Measurements from ENCODE around the gene FOXP1. TPM values are rescaled to one million over a fixed set of nuclear protein-coding genes. Genes with fewer than 3 reads are reported as not detected.
A peak's percentile ranks its signal among the peaks of the same experiment; 100 is the strongest.

The FOXP1 gene
- total and polyA plus RNA-seq, 2 of the 8 experiments (the other 6 are each of a cell fraction or from before 2014, with no cell fraction given), result 13.9 to 25.4 TPM

GRCh38 chr3:71006810-71007785, 576.4 kb downstream of the FOXP1 start:
- Histone ChIP-seq H3K27ac (ENCODE audit: low read depth, low read length) (no peak overlapping the region), H3K4me2 (ENCODE audit: insufficient read depth in 1 of 2, low read depth in 2 of 2, low read length in 2 of 2) (peak overlapping the region; percentile 18 to 37; a peak in 2 of 4 replicates), H4K20me1 (replicated peaks in 1 of 2; ENCODE audit: control insufficient read depth in 1 of 2, insufficient read depth in 2 of 2, low read length in 2 of 2) (peaks cover 0 to 2% of the 10 kb centered on the region in 2 experiments), H3K18ac (ENCODE audit: extremely low read depth, low read length) (no peak overlapping the region; the same call in 1 of the 2 replicates), H3K27me3 (replicated peaks in 1 of 4; ENCODE audit: control insufficient read depth in 3 of 4, extremely low read depth in 1 of 4, insufficient read depth in 3 of 4, low read length in 3 of 4) (peaks cover 4 to 12% (median 6%) of the 10 kb centered on the region in 4 experiments; a peak in 5 of 7 replicates), H4K5ac (ENCODE audit: insufficient read length, low read depth, low read length) (no peak overlapping the region), H2AFZ (ENCODE audit: low read length) (no peak overlapping the region), H4K91ac (replicated peaks; ENCODE audit: insufficient read length, low read length) (no peak overlapping the region), H2BK20ac (ENCODE audit: low read length) (no peak overlapping the region), H3K79me2 (ENCODE audit: control insufficient read depth in 1 of 2, insufficient read depth in 2 of 2, low read length in 2 of 2) (peaks cover 0 to 3% of the 10 kb centered on the region in 2 experiments; a peak in 1 of 4 replicates), H2BK12ac (ENCODE audit: low read depth, low read length) (no peak overlapping the region), H3K56ac (replicated peaks; ENCODE audit: insufficient read length, low read depth, low read length) (no peak overlapping the region), H2BK15ac (ENCODE audit: low read length) (no peak overlapping the region), H3K4me3 (ENCODE audit: extremely low read depth in 1 of 4, insufficient read depth in 2 of 4, low read depth in 3 of 4, low read length in 4 of 4) (no peak overlapping the region), H3K4ac (replicated peaks; ENCODE audit: insufficient read length, low read depth, low read length) (no peak overlapping the region), H2BK5ac (ENCODE audit: low read depth, low read length) (no peak overlapping the region), H2BK120ac (replicated peaks; ENCODE audit: low read depth, low read length) (no peak overlapping the region), H3K23ac (ENCODE audit: insufficient read length) (no peak overlapping the region), H3K36me3 (ENCODE audit: control insufficient read depth in 2 of 4, insufficient read depth in 4 of 4, low read length in 3 of 4) (no peaks in the 10 kb centered on the region), H2AK5ac (ENCODE audit: low read depth, low read length) (no peak overlapping the region), H4K8ac (ENCODE audit: extremely low read depth, insufficient read depth, low read length) (no peak overlapping the region), H3K4me1 (replicated peaks in 1 of 4; ENCODE audit: control insufficient read depth in 3 of 4, insufficient read depth in 4 of 4, low read length in 3 of 4) (peaks cover 2 to 5% (median 2%) of the 10 kb centered on the region in 4 experiments; a peak in 4 of 7 replicates), H3K9ac (replicated peaks in 1 of 4; ENCODE audit: extremely low read depth in 1 of 4, low read depth in 3 of 4, low read length in 3 of 4) (no peak overlapping the region), H3K14ac (ENCODE audit: insufficient read length) (no peak overlapping the region), H3K79me1 (ENCODE audit: low read depth, low read length) (no peaks in the 10 kb centered on the region), H3K23me2 (ENCODE audit: low read depth, low read length) (no peaks in the 10 kb centered on the region; the same call in 1 of the 2 replicates), H3K9me3 (ENCODE audit: insufficient read depth in 2 of 2, low read depth in 1 of 2, low read length in 1 of 2) (no peaks in the 10 kb centered on the region)
- peak in 1 of 2 experiments; percentile 31 for DNase-seq (ENCODE audit: low read depth in 1 of 2, low spot score in 2 of 2)
- ChIA-PET POLR2A (ENCODE audit: partially characterized antibody) (no interaction called here), CTCF (ENCODE audit: partially characterized antibody) (interaction anchor here (0.6 to 1.7 kb wide), 15 partner anchors 14 to 646 kb away, joined by 3 to 5 read pairs (median 3); no protein-coding TSS in a partner anchor)
- peak; percentile 88 for FAIRE-seq
- WGBS, 2 experiments (ENCODE audit: extremely low coverage in 1 of 2, insufficient coverage in 1 of 2, insufficient read length in 1 of 2, insufficient replicate concordance in 2 of 2, low coverage in 1 of 2, low lambda C conversion rate in 2 of 2, missing lambda C conversion rate in 1 of 2), result 22% methylated on average over 9 of the region's 9 CpGs; no CpG with 5 or more reads in 1 of the 2 experiments
- TF ChIP-seq MAX (IDR thresholded peaks at IDR 0.05), result peak; percentile 82
- no peak for TF ChIP-seq CHD1 (IDR thresholded peaks at IDR 0.05; ENCODE audit: low read depth, low read length)
- TF ChIP-seq NRF1 (IDR thresholded peaks at IDR 0.05; ENCODE audit: low read depth, low read length), result no peak
- TF ChIP-seq FOSL1 (IDR thresholded peaks at IDR 0.05; ENCODE audit: insufficient read depth, low read depth, low read length), result no peak
- TF ChIP-seq BACH1 (IDR thresholded peaks at IDR 0.05; ENCODE audit: low read length), result no peak
- peak; percentile 60 to 70 for TF ChIP-seq RAD21 (IDR thresholded peaks at IDR 0.05 in 1 of 2, conservative IDR thresholded peaks at IDR 0.05 in 1 of 2; ENCODE audit: low read depth in 2 of 2, low read length in 2 of 2)
- TF ChIP-seq SP2 (IDR thresholded peaks at IDR 0.05; ENCODE audit: low read length), result no peak
- no peak for TF ChIP-seq SP4 (IDR thresholded peaks at IDR 0.05; ENCODE audit: low read length)

Measured in H1 (cell line).